Left renal pelvis (tissue), 4 donors: ENCODE measurements around the gene CACNA1B. TPM values are rescaled to one million over a fixed set of nuclear protein-coding genes. Genes with fewer than 3 reads are reported as not detected.
"Not testable (repeated sequence)": the region's sequence is repeated elsewhere in the genome, so short reads cannot be mapped to it uniquely, and the experiment has no call there.

Experiments
- DNase-seq, 4 donors: peaks; one replicate each; pipeline ENCODE4 v3.0.0-alpha.2; 2013; ENCODE audit warnings: low read depth in 4 of 4, low spot score in 3 of 4
- polyA plus RNA-seq, 4 donors: library from polyadenylated mRNA; unstranded; fragments of 120-200 nt; gene quantifications; one replicate each; pipeline ENCODE4 v1.2.1, GENCODE V29; 2013; ENCODE audit not compliant: insufficient read length in 4 of 4

Gene CACNA1B
- polyA plus RNA-seq, 4 donors = 0.10 to 0.70 (median 0.27) TPM

DNA sequence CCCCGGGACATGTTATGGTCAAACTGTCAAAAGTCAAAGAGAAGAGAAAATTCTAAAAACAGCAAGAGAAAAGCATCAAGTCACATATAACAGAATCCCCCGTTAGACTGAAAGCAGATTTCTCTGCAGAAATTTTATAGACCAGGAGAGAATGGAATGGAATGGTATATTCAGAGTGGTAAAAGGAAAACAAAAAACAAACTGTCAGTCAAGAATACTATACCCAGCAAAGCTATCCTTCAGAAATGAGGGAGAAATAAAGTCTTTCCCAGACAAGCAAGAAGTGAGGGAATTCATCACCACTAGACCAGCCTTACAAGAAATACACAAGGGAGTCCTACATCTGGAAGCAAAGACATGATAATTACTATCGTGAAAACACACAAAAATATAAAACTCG lies 208.0 kb downstream of the CACNA1B start:
- DNase-seq = no peak

DNA sequence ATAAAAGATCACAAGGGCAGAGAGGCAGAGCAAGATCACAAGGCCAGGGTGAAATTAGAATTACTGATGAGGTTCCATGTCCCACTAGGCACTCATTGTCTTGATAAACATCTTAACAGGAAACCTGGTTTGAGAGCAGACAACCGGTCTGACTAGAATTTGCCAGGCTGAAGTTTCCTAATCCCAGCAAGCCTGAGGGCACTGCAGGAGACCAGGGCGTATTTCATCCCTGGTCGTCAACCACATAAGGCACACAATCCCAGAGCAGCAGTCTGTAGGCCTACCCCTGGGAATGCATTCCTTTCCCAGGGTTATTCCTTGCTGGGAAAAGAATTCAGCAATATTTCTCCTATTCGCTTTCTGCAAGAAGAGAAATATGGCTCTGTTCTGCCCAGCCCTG lies 214.5 kb downstream of the CACNA1B start:
- DNase-seq = not testable (repeated sequence)

DNA sequence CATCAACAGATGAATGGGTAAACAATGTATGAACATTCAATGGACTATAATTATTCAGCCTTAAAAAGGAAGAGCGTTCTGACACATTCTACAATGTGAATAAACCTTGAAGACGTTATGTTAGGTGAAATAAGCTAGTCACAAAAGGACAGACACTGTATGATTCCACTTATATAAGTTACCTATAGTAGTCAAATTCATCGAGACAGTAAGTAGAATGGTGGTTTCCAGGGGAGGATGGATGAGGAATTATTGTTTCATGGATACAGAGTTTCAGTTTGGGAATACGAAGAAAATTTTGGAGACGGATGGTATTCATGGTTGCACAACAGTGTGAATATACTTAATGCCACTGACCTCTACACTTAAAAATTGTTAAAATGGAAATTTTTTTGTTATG lies 216.4 kb downstream of the CACNA1B start:
- no peak for DNase-seq

DNA sequence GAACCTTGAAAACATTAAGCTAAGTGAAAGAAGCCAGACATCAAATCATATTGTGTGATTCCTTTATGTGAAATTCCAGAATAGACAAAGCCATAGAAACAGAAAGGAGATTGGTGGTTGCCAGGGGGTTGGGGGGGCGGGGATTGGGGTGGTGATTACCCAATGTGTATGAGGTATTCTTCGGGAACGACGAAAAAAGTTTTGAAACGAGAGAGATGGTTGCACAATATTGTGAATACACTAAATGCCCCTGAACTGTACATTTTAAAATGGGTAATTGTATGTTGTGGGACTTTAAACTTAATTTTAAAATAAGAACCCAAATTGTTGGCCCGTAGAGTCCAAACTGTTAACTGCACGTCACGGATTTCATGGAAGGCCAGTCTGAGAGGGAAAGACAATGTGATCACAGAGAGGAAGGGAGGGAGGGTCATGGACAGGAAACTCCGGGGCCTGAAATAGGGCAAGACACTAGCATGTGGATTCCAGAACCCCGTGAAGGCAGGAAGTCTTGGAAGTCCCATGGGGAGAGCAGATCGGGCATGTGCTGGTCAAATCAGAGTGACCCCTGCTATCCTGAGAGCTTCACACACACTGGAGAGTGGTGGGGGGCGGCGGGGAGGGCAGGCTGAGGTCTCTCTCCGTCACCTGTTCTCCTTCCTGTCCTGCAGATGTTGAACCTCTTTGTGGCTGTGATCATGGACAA lies 218.4 kb downstream of the CACNA1B start:
- DNase-seq = no peak

DNA sequence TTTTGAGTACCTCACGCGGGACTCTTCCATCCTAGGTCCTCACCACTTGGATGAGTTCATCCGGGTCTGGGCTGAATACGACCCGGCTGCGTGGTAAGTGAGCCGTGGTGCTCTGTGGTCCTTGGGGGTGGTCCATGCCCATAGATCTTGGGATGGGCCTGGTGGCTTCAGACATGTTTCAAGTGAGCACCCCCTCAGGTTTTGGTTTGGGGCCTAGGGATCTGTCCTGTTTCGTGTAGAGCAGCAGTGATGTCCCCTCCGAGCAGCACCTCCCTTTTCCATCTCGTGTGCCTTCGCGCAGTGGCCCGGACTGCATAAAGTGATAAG lies 218.9 kb downstream of the CACNA1B start:
- no peak for DNase-seq

DNA sequence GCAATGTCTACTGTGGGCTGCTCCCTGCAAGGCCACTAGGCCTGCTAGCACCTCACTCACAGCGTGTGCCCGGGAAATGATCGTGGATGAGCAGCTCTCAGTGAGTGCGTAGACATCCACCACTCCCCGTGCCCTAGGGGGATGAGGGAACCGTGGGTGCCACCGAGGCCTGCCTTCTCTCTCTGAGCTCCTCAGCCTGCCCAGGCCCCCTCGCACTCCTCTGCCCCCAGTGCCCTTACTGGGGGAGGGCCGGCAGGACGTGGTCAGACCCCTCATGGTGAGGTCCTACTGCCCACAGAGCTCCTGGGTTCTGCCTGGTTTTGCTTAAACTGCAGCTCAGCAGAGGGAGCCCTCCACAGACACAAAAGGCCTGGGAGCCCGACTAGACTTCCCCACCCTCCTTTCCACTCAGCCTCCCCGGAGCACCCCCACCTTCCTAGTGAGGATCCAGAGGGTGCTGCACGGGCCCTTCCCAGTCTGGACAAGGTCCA lies 220.0 kb downstream of the CACNA1B start:
- no peak for DNase-seq

DNA sequence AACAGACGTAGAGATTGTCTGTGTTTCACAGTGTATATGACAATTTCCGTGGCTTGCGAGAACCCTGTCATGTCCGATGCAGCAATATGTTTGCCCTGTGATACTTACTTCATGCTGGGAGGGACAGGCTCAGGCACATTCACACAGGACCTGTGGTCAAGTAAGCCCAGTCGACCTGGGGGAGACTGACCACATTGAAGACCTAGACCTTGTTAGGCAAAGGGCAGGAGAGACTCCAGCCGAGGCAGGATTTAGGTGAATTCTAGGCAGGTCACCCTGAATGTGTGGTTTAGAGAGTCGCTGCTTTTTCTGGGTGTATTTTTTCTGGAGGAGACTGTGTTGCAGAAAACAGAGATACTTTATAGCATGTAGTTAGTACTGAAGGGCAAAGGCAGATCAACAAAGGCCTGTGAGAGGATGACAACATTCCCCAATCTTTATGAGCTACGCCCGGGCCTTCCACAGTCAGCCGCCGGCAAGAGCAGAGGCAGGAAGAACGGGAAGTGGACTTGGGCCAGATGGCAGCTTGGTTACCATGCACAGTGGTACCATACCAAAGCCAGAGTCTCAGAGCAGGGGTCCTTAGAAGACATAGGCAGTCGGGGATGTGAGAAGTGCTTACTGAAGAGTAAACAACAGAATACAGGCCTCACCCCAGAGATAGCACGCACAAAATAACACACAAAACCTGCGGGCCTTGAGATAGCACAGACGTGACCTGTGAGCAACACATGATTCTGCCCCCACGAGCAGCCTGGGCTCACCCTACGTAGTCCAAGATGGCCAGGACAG lies 220.7 kb downstream of the CACNA1B start:
- no peak for DNase-seq

DNA sequence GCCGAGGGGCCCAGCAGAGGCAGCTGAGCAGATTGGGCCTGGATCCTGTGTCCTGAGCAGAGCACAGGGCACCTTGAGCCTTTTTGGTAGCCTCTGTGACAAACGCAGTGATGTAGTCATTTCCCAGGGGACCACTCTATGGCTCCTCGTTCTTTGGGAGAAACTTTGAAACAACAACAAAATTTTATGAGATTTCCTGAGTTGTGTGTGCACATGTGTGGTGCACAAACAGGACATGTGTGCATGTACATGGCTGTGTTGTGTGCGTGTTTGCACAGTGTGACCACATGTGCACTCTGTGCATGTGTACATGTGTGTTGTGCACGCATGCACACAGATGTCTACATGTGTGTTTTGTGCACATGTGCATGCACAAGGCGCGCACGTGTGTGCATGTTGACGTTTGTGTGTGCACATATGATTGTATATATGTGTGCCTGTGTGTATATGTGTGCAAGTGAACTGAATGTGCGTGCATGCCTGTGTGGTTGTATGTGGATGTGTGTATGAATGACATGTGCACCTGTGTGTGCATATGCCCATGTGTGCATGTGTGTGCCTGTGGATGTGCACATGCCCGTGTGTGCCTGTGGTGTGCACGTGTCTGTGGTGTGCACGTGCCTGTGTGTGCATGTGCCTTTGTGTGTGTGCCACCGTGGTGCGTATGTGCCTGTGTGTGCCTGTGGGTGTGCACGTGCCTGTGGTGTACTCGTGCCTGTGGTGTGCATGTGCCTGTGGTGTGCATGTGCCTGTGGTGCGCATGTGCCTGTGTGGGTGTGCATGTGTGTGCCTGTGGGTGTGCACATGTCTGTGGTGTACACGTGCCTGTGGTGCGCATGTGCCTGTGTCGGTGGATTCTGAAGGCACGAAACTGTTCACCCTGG lies 221.6 kb downstream of the CACNA1B start:
- DNase-seq = no peak

DNA sequence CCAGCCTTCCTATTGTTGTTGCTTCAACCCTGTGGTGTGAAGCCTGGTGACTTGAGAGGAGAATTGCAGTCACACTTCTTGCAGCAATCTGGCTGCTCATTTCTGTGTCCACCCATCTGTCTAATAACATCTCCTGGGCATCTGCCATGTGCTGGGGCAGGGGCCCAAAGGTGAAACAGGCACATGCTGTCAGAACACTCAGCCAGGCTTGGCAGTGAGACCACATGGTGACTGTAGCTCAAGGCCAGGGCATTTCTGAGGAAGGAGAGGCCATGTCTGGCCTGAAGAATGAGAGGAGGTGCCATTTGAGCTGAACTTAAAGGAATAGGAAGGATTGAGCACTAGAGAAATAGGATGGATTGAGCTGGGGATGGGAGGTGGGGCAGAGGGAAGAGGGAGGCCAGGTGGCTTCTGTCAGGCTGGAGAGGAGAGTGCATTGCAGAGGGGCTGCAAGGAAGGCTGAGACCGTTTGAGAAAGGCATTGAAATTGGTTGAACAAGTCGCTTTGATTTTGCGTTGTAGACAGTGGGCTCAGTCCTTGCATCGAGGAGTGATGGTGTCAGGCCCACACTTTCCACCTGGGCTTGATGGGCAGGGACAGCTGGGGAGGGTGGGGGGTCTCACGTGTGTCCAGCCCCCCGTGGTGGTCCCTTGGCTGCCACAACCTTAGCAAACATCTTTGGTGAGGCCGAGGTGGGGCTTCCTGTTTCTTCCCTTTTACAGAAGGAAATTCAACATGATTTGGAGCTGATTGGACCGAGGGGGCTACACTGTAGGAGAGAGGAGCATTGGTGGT lies 222.4 kb downstream of the CACNA1B start:
- DNase-seq = no peak

DNA sequence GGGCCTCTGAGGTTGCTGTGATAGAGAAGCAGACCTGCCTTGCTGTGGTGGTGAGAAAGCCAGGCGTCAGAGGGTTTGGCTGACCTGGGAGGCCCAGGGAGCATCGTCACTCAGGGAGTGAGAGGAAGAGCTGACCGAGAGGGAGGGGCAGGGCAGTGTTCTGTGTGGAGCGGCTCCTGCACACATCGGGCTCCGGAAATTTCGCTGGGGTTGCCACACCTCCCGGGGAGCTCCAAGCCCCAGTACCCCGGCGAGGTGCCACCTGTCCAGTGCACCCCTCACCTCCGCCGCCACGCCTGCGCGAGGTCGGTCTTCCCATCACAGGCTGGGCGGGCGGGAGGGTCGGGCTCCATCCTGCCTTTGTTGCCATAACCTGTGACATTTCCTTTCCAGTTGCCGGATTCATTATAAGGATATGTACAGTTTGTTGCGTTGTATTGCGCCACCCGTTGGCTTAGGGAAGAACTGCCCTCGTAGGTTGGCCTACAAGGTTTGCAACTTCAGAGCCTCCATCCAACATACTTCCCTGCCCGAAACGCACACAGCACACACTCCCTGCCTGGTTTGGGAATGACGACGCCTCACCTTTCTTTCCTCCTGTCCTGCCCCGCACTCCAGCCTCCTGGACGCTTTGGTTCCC lies 223.2 kb downstream of the CACNA1B start:
- DNase-seq = no peak

DNA sequence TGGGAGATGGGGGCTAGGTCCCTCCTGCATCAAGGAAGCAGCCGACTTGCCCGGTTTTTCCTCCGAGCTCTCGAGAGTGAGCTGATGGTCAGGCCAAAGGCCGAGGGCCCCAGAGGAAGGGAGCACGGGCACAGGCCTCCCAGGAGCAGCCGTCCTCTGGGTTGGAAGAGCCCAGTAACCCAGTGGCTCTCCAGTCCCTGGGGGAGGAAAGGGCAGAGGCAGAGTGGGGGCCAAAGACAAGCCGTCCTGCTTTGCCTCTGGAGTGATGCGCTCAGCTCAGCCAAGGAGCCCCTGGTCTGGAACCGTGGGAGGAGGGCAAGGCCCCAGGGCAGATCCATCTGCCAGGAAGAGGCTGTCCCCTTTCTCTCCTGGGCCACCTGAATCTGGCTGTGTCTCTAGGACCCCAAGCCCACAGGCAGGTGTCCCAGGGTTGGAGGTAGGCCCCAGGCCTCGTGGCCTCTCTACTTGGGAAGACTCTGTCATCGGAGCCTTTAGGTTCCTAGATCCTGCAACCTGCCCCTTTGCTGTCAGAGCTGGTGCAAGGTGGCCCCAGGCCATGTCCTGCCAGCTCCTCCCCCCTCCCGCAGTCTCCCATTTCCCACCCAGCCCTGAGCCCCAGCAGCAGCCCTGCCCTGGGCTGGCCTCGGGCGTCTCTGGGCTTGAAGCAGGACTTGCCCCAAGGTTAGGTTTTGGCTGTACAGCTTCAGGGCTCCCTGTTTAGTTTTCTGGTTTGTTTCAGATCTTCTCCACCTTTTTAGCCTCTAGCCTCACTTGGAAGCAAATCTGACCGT lies 224.1 kb downstream of the CACNA1B start:
- no peak for DNase-seq

DNA sequence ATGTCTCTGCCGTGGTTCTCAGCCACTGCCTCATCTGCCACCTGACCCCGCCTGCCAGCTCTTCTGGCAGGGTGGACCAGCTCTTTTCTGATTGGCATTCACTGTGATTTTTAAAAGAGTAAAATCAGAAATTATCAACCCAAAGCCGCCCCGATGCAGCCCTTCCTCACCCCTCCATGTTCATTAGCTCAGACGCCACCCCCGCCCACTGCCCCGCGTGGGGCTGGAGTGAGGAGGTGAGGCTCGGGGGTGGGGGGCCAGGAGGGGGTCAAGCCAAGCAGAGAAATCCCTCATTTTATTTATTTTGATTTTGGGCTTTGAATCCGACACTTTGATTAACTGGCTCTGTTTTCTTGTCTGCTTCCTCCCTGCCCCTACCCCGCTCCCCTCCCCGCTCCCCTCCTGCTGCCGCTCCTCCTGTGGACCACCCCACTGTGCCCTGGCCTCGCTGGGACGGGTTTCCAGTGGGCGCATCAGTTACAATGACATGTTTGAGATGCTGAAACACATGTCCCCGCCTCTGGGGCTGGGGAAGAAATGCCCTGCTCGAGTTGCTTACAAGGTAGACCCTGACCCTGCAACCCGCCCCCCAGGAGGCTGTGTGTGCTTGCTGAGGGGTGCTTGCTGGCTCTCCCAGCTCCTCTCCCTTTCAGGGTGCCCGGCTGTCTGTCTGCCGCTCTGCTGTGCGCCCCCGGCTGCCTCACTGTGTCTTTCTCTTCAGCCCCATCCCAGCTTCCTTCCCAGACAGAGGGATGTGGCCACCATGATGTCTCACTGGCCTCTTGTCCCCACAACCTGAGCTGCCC lies 224.9 kb downstream of the CACNA1B start:
- no peak for DNase-seq

DNA sequence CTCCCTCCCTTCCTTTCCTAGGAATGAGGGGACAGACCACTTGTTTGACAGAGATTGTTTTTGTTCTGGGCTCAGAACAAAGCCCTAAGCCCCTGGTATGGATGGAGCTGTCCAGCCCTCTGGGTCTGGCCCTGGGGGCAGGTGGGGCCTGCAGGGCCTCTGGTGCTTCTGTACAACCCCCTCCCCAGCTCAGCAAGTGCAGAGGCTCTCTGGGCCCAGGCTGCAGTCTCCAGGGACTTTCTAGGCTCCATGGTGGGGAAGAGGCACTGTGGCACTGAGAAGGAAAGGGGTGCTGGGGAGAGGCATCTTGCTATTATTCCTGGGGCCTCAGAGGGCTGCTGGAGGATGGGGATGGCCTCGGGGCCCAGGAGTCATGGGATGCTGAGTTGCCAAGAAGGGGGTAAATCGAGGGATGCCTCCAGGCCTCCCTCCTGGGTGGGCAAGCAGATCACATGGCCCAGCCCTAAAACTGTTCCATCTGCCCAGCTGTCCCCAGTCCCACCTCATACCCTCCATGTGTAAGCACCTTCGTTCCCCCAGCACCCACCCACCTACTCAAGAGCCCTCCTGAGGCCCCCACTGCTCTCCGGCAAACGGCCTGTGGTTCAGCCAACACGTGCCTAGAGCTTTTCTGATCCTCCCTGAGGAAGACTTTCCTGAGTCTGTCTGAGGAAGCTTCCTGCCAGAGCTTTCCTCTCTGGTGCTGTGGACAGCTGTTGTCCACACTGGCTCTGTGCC lies 225.7 kb downstream of the CACNA1B start:
- DNase-seq = no peak

DNA sequence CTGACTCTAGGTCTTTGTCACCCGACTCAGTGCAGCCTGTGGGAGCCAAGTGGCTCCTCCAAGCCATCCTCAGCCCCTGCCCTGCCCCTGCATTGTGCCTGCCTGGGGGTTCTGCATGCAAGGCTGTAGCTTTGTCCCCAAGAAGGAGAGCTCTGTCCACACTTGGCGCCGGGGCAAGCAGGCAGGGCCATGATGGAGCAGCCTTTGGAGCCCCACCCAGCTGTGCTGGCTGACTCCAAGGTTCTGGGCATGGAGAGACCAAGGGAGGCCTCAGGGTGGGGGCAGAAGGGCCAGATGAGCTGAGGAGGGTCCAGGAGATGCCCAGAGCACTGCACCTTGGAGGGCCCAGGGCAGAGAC lies 226.2 kb downstream of the CACNA1B start:
- DNase-seq = no peak

DNA sequence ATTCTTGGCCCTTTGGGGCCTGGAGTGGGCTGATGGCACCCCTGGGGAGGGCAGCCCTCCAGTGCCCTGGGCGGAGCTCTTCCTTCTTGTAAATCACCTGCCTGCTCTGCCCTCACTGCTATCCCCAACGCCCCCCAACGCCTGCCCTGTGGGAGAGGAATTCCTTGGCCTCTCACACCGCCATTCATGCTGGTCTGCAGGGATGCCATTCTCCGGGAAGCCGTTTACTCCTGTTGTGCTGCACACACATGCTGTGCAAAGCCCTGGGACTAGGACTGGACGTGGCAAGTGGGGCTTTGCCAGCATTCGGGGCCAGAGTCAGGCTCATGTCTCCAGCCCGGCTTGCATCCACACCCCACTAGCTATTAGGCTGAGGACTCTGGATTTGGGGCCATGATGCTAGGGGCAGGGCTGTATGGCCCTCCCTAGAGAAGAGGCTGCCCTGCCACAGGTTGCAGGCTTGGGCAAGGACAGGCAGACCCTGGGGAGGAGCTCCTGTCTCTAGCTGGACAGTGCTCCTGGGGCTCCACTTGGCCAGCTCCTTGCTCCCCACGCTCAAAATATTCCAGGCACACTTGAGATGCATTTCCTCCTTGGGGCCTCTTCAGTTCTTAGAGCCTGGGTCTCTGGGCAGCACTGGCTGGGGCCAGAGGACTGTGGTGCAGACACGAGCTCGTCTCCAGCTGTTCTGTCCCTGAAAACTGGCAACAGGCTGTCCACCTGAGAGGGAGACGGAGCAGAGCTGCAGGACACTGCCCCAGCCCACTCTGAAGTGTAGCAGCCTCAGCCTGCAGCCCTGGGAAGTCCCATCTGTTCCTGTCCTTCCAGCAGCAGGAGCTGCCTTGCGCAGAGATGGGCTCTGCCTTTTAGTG lies 226.9 kb downstream of the CACNA1B start:
- DNase-seq = no peak

DNA sequence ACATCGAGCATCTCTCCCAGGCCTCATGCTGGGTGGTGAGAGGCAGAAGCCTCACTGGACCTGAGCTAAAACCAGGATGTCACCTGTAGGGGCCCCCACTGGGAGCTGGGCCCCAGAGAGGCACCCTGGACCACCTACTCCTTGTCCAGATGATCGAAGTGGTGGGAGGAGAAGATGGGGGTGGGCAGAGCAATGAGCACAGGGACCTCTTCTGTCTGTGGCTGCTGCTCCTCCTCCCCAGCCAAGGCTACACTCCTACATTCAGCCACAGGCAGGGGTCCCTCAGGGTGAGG lies 227.5 kb downstream of the CACNA1B start:
- no peak for DNase-seq
